Measurements from ENCODE around the gene TAPBPL.
"Not testable (repeated sequence)": the region's sequence is repeated elsewhere in the genome, so short reads cannot be mapped to it uniquely, and the experiment has no call there.

TAPBPL gene

GRCh38 chr12:6425590-6426531 is 26.0 kb upstream of the TAPBPL start:
- Histone ChIP-seq H3K9me3 (ENCODE audit: control insufficient read depth in 1 of 2, low read length in 2 of 2) (no peaks in the 10 kb centered on the region), H3K4me3 (ENCODE audit: low read depth in 1 of 2, low read length in 2 of 2) (no peak overlapping the region), H3K36me3 (ENCODE audit: control insufficient read depth in 1 of 2, insufficient read depth in 2 of 2, low read length in 2 of 2) (no peaks in the 10 kb centered on the region), H3K27me3 (ENCODE audit: low read depth, low read length) (no peaks in the 10 kb centered on the region), H3K27ac (ENCODE audit: low read length) (no peak overlapping the region), H3K4me1 (ENCODE audit: control insufficient read depth in 1 of 2, insufficient read depth in 2 of 2, low read length in 2 of 2) (peaks cover 4 to 8% of the 10 kb centered on the region in 2 donors)

GRCh38 chr12:6426882-6427671 is 24.8 kb upstream of the TAPBPL start:
- Histone ChIP-seq H3K9me3 (ENCODE audit: control insufficient read depth in 1 of 2, low read length in 2 of 2) (no peaks in the 10 kb centered on the region), H3K4me3 (ENCODE audit: low read depth in 1 of 2, low read length in 2 of 2) (no peak overlapping the region), H3K4me1 (ENCODE audit: control insufficient read depth in 1 of 2, insufficient read depth in 2 of 2, low read length in 2 of 2) (peaks cover 4 to 10% of the 10 kb centered on the region in 2 donors), H3K27me3 (ENCODE audit: low read depth, low read length) (no peaks in the 10 kb centered on the region), H3K27ac (ENCODE audit: low read length) (peak overlapping the region; percentile 16), H3K36me3 (ENCODE audit: control insufficient read depth in 1 of 2, insufficient read depth in 2 of 2, low read length in 2 of 2) (no peaks in the 10 kb centered on the region)

- H3K27ac ChIP-seq (ENCODE audit: low read length); H3K4me1 ChIP-seq (ENCODE audit: control insufficient read depth in 1 of 2, insufficient read depth in 2 of 2, low read length in 2 of 2); H3K4me3 ChIP-seq (ENCODE audit: low read depth in 1 of 2, low read length in 2 of 2): not testable (repeated sequence)
Measured at GRCh38 chr12:6427796-6428195, 24.0 kb upstream of the TAPBPL start.

GRCh38 chr12:6428326-6428725 is 23.5 kb upstream of the TAPBPL start:
- no peaks in the 10 kb centered on the region for H3K27me3 ChIP-seq (ENCODE audit: low read depth, low read length)
- H3K27ac ChIP-seq (ENCODE audit: low read length) = no peak overlapping the region
- peaks cover 4 to 10% of the 10 kb centered on the region in 2 donors for H3K4me1 ChIP-seq (ENCODE audit: control insufficient read depth in 1 of 2, insufficient read depth in 2 of 2, low read length in 2 of 2)
- no peak overlapping the region for H3K4me3 ChIP-seq (ENCODE audit: low read depth in 1 of 2, low read length in 2 of 2)
- no peaks in the 10 kb centered on the region for H3K9me3 ChIP-seq (ENCODE audit: control insufficient read depth in 1 of 2, low read length in 2 of 2)
- H3K36me3 ChIP-seq (ENCODE audit: control insufficient read depth in 1 of 2, insufficient read depth in 2 of 2, low read length in 2 of 2) = no peaks in the 10 kb centered on the region

More at GRCh38 chr12:6427796-6428195, 24.0 kb upstream of the TAPBPL start:
- H3K9me3 ChIP-seq (ENCODE audit: control insufficient read depth in 1 of 2, low read length in 2 of 2); H3K36me3 ChIP-seq (ENCODE audit: control insufficient read depth in 1 of 2, insufficient read depth in 2 of 2, low read length in 2 of 2); H3K27me3 ChIP-seq (ENCODE audit: low read depth, low read length): not testable (repeated sequence)

- peak overlapping the region; percentile 22 to 44 for H3K4me3 ChIP-seq (ENCODE audit: low read depth in 1 of 2, low read length in 2 of 2)
- no peaks in the 10 kb centered on the region for H3K27me3 ChIP-seq (ENCODE audit: low read depth, low read length)
- H3K9me3 ChIP-seq (ENCODE audit: control insufficient read depth in 1 of 2, low read length in 2 of 2) = no peaks in the 10 kb centered on the region
- H3K36me3 ChIP-seq (ENCODE audit: control insufficient read depth in 1 of 2, insufficient read depth in 2 of 2, low read length in 2 of 2) = no peaks in the 10 kb centered on the region
- peaks cover 4% of the 10 kb centered on the region in 2 donors for H3K4me1 ChIP-seq (ENCODE audit: control insufficient read depth in 1 of 2, insufficient read depth in 2 of 2, low read length in 2 of 2)
- H3K27ac ChIP-seq (ENCODE audit: low read length) = peak overlapping the region; percentile 93
Measured at GRCh38 chr12:6430124-6430989, 21.5 kb upstream of the TAPBPL start.

GRCh38 chr12:6432991-6433390 is 18.9 kb upstream of the TAPBPL start:
- H3K4me1 ChIP-seq (ENCODE audit: control insufficient read depth in 1 of 2, insufficient read depth in 2 of 2, low read length in 2 of 2) = peaks cover 4% of the 10 kb centered on the region in 2 donors
- no peak overlapping the region for H3K27ac ChIP-seq (ENCODE audit: low read length)
- H3K36me3 ChIP-seq (ENCODE audit: control insufficient read depth in 1 of 2, insufficient read depth in 2 of 2, low read length in 2 of 2) = no peaks in the 10 kb centered on the region
- no peaks in the 10 kb centered on the region for H3K9me3 ChIP-seq (ENCODE audit: control insufficient read depth in 1 of 2, low read length in 2 of 2)
- H3K4me3 ChIP-seq (ENCODE audit: low read depth in 1 of 2, low read length in 2 of 2) = no peak overlapping the region
- no peaks in the 10 kb centered on the region for H3K27me3 ChIP-seq (ENCODE audit: low read depth, low read length)

- peaks cover 4% of the 10 kb centered on the region in 2 donors for H3K4me1 ChIP-seq (ENCODE audit: control insufficient read depth in 1 of 2, insufficient read depth in 2 of 2, low read length in 2 of 2)
- no peak overlapping the region for H3K4me3 ChIP-seq (ENCODE audit: low read depth in 1 of 2, low read length in 2 of 2)
- peaks cover 4 to 5% of the 10 kb centered on the region in 2 donors for H3K36me3 ChIP-seq (ENCODE audit: control insufficient read depth in 1 of 2, insufficient read depth in 2 of 2, low read length in 2 of 2)
- H3K27me3 ChIP-seq (ENCODE audit: low read depth, low read length) = no peaks in the 10 kb centered on the region
- H3K9me3 ChIP-seq (ENCODE audit: control insufficient read depth in 1 of 2, low read length in 2 of 2) = no peaks in the 10 kb centered on the region
- no peak overlapping the region for H3K27ac ChIP-seq (ENCODE audit: low read length)
Measured at GRCh38 chr12:6434205-6435140, 17.4 kb upstream of the TAPBPL start.

- no peaks in the 10 kb centered on the region for H3K9me3 ChIP-seq (ENCODE audit: control insufficient read depth in 1 of 2, low read length in 2 of 2)
- peaks cover 6 to 7% of the 10 kb centered on the region in 2 donors for H3K36me3 ChIP-seq (ENCODE audit: control insufficient read depth in 1 of 2, insufficient read depth in 2 of 2, low read length in 2 of 2)
- no peaks in the 10 kb centered on the region for H3K27me3 ChIP-seq (ENCODE audit: low read depth, low read length)
- no peak overlapping the region for H3K4me3 ChIP-seq (ENCODE audit: low read depth in 1 of 2, low read length in 2 of 2)
- H3K4me1 ChIP-seq (ENCODE audit: control insufficient read depth in 1 of 2, insufficient read depth in 2 of 2, low read length in 2 of 2) = no peaks in the 10 kb centered on the region
- H3K27ac ChIP-seq (ENCODE audit: low read length) = no peak overlapping the region
Measured at GRCh38 chr12:6435961-6436715, 15.7 kb upstream of the TAPBPL start.

GRCh38 chr12:6437586-6437985 is 14.3 kb upstream of the TAPBPL start:
- Histone ChIP-seq H3K27ac (ENCODE audit: low read length) (no peak overlapping the region), H3K4me1 (ENCODE audit: control insufficient read depth in 1 of 2, insufficient read depth in 2 of 2, low read length in 2 of 2) (no peaks in the 10 kb centered on the region), H3K27me3 (ENCODE audit: low read depth, low read length) (no peaks in the 10 kb centered on the region), H3K36me3 (ENCODE audit: control insufficient read depth in 1 of 2, insufficient read depth in 2 of 2, low read length in 2 of 2) (peaks cover 6 to 16% of the 10 kb centered on the region in 2 donors), H3K4me3 (ENCODE audit: low read depth in 1 of 2, low read length in 2 of 2) (no peak overlapping the region), H3K9me3 (ENCODE audit: control insufficient read depth in 1 of 2, low read length in 2 of 2) (no peaks in the 10 kb centered on the region)

All from muscle layer of duodenum (tissue), 2 donors.